ENCODE results near the gene VCL. TPM values are rescaled to one million over a fixed set of nuclear protein-coding genes. Genes with fewer than 3 reads are reported as not detected.

Gene VCL
- total RNA-seq, 1 donor, result 513 TPM

- no peak overlapping the region for H3K4me3 ChIP-seq (ENCODE audit: low read depth, low read length)
- no peak for DNase-seq (ENCODE audit: low read depth)
- no peak for TF ChIP-seq CTCF (IDR thresholded peaks at IDR 0.05; ENCODE audit: insufficient read depth, low read depth, low read length)
These were observed 30.9 kb upstream of the VCL start for GRCh38 chr10:73967022-73967429.

- no peak for TF ChIP-seq CTCF (IDR thresholded peaks at IDR 0.05; ENCODE audit: insufficient read depth, low read depth, low read length)
- no peak overlapping the region for H3K4me3 ChIP-seq (ENCODE audit: low read depth, low read length)
- no peak for DNase-seq (ENCODE audit: low read depth)
These were observed 30.4 kb upstream of the VCL start for GRCh38 chr10:73967544-73967943.

GRCh38 chr10:73968098-73968521 is 29.8 kb upstream of the VCL start:
- TF ChIP-seq CTCF (IDR thresholded peaks at IDR 0.05; ENCODE audit: insufficient read depth, low read depth, low read length), result no peak
- H3K4me3 ChIP-seq (ENCODE audit: low read depth, low read length), result no peak overlapping the region
- DNase-seq (ENCODE audit: low read depth), result peak; percentile 58

GRCh38 chr10:73969224-73969841 is 28.6 kb upstream of the VCL start:
- no peak for TF ChIP-seq CTCF (IDR thresholded peaks at IDR 0.05; ENCODE audit: insufficient read depth, low read depth, low read length)
- DNase-seq (ENCODE audit: low read depth), result peak; percentile 63
- H3K4me3 ChIP-seq (ENCODE audit: low read depth, low read length), result no peak overlapping the region

- no peak for DNase-seq (ENCODE audit: low read depth)
- no peak overlapping the region for H3K4me3 ChIP-seq (ENCODE audit: low read depth, low read length)
- no peak for TF ChIP-seq CTCF (IDR thresholded peaks at IDR 0.05; ENCODE audit: insufficient read depth, low read depth, low read length)
These were observed 27.1 kb upstream of the VCL start for GRCh38 chr10:73970845-73971244.

GRCh38 chr10:73971636-73972354 is 26.1 kb upstream of the VCL start:
- H3K4me3 ChIP-seq (ENCODE audit: low read depth, low read length), result no peak overlapping the region
- no peak for DNase-seq (ENCODE audit: low read depth)
- TF ChIP-seq CTCF (IDR thresholded peaks at IDR 0.05; ENCODE audit: insufficient read depth, low read depth, low read length), result no peak
